Immature natural killer cell (primary cell): ENCODE measurements around the gene RPAP2. TPM values are rescaled to one million over a fixed set of nuclear protein-coding genes. Genes with fewer than 3 reads are reported as not detected.

Experiments
- DNase-seq, 3 donors: peaks; one replicate each; pipeline ENCODE4 v3.0.0; 2022; ENCODE audit warnings: mixed read lengths in 1 of 3
- H3K27ac Mint-ChIP-seq, 6 donors: one replicate each; pipeline ENCODE4 v1.8.0; 2020; ENCODE audit warnings: mixed read lengths in 6 of 6, mild to moderate bottlenecking in 5 of 6, inconsistent platforms in 4 of 6, moderate library complexity in 3 of 6
- H3K27me3 Mint-ChIP-seq, 3 donors: one replicate each; pipeline ENCODE4 v1.8.0; 2020 to 2021; ENCODE audit warnings: low read depth in 3 of 3, mild to moderate bottlenecking in 3 of 3, mixed read lengths in 3 of 3, moderate library complexity in 3 of 3, inconsistent platforms in 1 of 3
- H3K36me3 Mint-ChIP-seq, 3 donors: one replicate each; pipeline ENCODE4 v1.8.0; 2020; ENCODE audit warnings: mixed read lengths in 3 of 3, inconsistent platforms in 2 of 3, mild to moderate bottlenecking in 2 of 3
- H3K4me1 Mint-ChIP-seq, 2 donors: one replicate each; pipeline ENCODE4 v1.8.0; 2020; ENCODE audit warnings: inconsistent platforms in 2 of 2, mild to moderate bottlenecking in 2 of 2, mixed read lengths in 2 of 2, moderate library complexity in 1 of 2
- H3K4me3 Mint-ChIP-seq, 5 donors: one replicate each; pipeline ENCODE4 v1.8.0; 2020; ENCODE audit warnings: mild to moderate bottlenecking in 5 of 5, mixed read lengths in 5 of 5, inconsistent platforms in 3 of 5, moderate library complexity in 3 of 5
- H3K9me3 Mint-ChIP-seq, 6 donors: one replicate each; pipeline ENCODE4 v1.8.0; 2020; ENCODE audit warnings: mild to moderate bottlenecking in 6 of 6, mixed read lengths in 6 of 6, inconsistent platforms in 4 of 6, moderate library complexity in 3 of 6
- polyA plus RNA-seq, 3 donors: library from polyadenylated mRNA; unstranded; fragments of 300-500 nt; fragmentation: Illumina TruSeq; gene quantifications; one replicate each; pipeline ENCODE4 v1.2.3, GENCODE V29; 2021

RPAP2 gene
- polyA plus RNA-seq, 3 donors from 2014 or later: 7.9 to 28.6 (median 11.6) TPM

- DNase-seq: no peak
- peaks cover 8 to 19% (median 9%) of the 10 kb centered on the region in 3 donors for H3K36me3 Mint-ChIP-seq
- no peaks in the 10 kb centered on the region for H3K9me3 Mint-ChIP-seq
- peaks cover 0 to 3% (median 2%) of the 10 kb centered on the region in 3 donors for H3K27me3 Mint-ChIP-seq
- no peak overlapping the region for H3K27ac Mint-ChIP-seq
- no peak overlapping the region for H3K4me3 Mint-ChIP-seq
- H3K4me1 Mint-ChIP-seq: peaks cover 32 to 44% of the 10 kb centered on the region in 2 donors
Measured at GRCh38 chr1:92301021-92301420, 2.2 kb downstream of the RPAP2 start.

GRCh38 chr1:92306020-92306419, 7.2 kb downstream of the RPAP2 start:
- H3K4me3 Mint-ChIP-seq: no peak overlapping the region
- no peaks in the 10 kb centered on the region for H3K9me3 Mint-ChIP-seq
- H3K27me3 Mint-ChIP-seq: no peaks in the 10 kb centered on the region
- peaks cover 8 to 19% (median 12%) of the 10 kb centered on the region in 3 donors for H3K36me3 Mint-ChIP-seq
- peak overlapping the region in 1 of 6 donors; percentile 6 for H3K27ac Mint-ChIP-seq
- H3K4me1 Mint-ChIP-seq: peaks cover 0 to 7% of the 10 kb centered on the region in 2 donors
- no peak for DNase-seq

- Mint-ChIP-seq H3K27ac (peak overlapping the region in 2 of 6 donors; percentile 29 to 75), H3K9me3 (no peaks in the 10 kb centered on the region), H3K36me3 (peaks cover 12 to 23% (median 13%) of the 10 kb centered on the region in 3 donors), H3K27me3 (no peaks in the 10 kb centered on the region), H3K4me3 (no peak overlapping the region), H3K4me1 (peaks cover 5 to 14% of the 10 kb centered on the region in 2 donors)
- DNase-seq: no peak
Measured at GRCh38 chr1:92307980-92308379, 9.1 kb downstream of the RPAP2 start.

- H3K27me3 Mint-ChIP-seq: peaks cover 0 to 7% (median 0%) of the 10 kb centered on the region in 3 donors
- peak overlapping the region in 3 of 6 donors; percentile 19 to 75 (median 48) for H3K27ac Mint-ChIP-seq
- peak; percentile 26 to 57 (median 40) for DNase-seq
- no peaks in the 10 kb centered on the region for H3K9me3 Mint-ChIP-seq
- H3K36me3 Mint-ChIP-seq: peaks cover 7 to 16% (median 13%) of the 10 kb centered on the region in 3 donors
- H3K4me3 Mint-ChIP-seq: no peak overlapping the region
- peaks cover 20 to 32% of the 10 kb centered on the region in 2 donors for H3K4me1 Mint-ChIP-seq
Measured at GRCh38 chr1:92310185-92310597, 11.3 kb downstream of the RPAP2 start.

- Mint-ChIP-seq H3K27ac (peak overlapping the region; percentile 75 to 99 (median 94)), H3K4me1 (peaks cover 57 to 69% of the 10 kb centered on the region in 2 donors), H3K27me3 (peaks cover 0 to 15% (median 2%) of the 10 kb centered on the region in 3 donors), H3K36me3 (peaks cover 3 to 9% (median 8%) of the 10 kb centered on the region in 3 donors), H3K4me3 (peak overlapping the region in 4 of 5 donors; percentile 15 to 54 (median 20)), H3K9me3 (no peaks in the 10 kb centered on the region)
- no peak for DNase-seq
Measured at GRCh38 chr1:92314024-92314423, 15.2 kb downstream of the RPAP2 start.

DNA sequence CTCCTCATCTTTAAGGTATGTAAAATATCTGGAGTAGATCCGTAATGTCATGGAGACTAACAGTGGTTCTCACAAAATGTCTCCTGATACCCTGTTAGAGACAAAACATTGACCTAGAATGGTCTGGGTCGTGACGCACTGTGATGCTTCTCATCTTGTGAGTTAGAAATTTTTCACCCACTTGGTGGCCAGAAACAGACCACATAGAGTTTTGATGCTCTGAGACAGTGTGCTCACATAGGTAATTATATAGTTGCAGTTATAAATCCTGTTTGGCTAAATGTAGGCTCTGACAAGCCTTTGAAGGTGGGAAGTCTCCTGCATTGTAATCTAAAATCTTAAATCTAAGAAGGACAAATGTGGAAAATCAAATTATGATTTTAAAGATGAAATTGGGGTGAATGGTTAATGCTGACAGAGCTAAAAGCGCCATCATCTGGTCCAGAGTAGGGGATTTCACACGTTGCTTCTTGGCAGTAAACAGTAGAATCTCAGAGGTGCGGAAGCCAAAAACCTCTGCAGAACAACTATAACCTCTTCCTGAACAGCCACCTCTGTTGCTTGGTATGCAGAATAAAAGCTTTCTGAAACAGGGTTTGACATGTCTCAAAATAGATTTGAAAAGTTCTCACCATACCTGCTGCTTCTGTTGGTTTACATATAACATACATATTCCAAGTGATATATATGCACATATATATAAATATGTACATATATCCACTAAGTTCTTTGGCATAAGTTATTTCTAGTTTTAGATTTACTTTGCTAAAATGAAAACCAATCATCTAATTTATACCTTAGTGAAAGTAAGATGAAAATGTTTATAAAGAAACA, 17.1 kb downstream of the RPAP2 start:
- Mint-ChIP-seq H3K4me3 (peak overlapping the region; percentile 36 to 81 (median 72)), H3K9me3 (no peaks in the 10 kb centered on the region), H3K4me1 (peaks cover 63 to 67% of the 10 kb centered on the region in 2 donors), H3K36me3 (peaks cover 4 to 9% (median 8%) of the 10 kb centered on the region in 3 donors), H3K27me3 (peaks cover 0 to 15% (median 2%) of the 10 kb centered on the region in 3 donors), H3K27ac (peak overlapping the region; percentile 94 to 99 (median 98))
- DNase-seq: peak; percentile 82 to 86 (median 83)

DNA sequence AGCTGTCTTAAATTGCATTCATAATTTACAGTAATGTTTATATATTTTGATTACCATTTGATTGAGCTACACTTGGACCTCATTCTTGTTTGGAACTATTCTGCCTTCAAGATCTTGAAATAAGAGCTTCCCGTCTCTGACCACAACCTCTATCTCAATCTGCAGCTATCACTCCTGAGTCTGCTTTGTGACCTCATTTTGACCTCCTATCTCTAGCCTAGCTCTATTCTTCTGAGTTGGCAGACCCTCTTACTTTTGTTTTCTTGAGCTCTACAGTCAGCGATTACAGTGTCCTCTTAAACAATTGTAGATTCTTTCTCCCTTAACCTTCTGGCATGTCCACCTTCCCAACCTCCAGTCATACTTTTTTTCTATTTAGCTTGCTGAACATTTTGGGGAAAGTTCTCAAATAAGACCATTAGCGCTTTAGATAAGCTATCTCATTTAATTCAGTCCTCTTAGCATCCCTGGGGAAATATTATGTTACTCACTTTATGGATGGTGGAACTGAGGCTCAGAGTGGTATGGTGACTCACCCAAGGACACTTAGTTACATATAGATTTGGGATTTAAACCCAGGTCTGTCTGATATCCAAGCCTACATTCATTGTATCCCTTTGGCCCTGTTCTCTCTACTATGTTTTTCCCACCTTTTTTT, 19.1 kb downstream of the RPAP2 start:
- Mint-ChIP-seq H3K9me3 (no peaks in the 10 kb centered on the region), H3K4me1 (peaks cover 58 to 59% of the 10 kb centered on the region in 2 donors), H3K4me3 (peak overlapping the region; percentile 40 to 72 (median 62)), H3K27ac (peak overlapping the region; percentile 86 to 94 (median 92)), H3K27me3 (peaks cover 0 to 15% (median 2%) of the 10 kb centered on the region in 3 donors), H3K36me3 (peaks cover 8 to 10% (median 10%) of the 10 kb centered on the region in 3 donors)
- peak; percentile 51 to 65 (median 55) for DNase-seq

- Mint-ChIP-seq H3K36me3 (peaks cover 43 to 65% (median 61%) of the 10 kb centered on the region in 3 donors), H3K27me3 (no peaks in the 10 kb centered on the region), H3K9me3 (peaks cover 7 to 17% (median 10%) of the 10 kb centered on the region in 6 donors), H3K4me1 (peaks cover 14 to 18% of the 10 kb centered on the region in 2 donors), H3K27ac (peak overlapping the region in 5 of 6 donors; percentile 19 to 91 (median 87)), H3K4me3 (peak overlapping the region in 1 of 5 donors; percentile 56)
- no peak for DNase-seq
Measured at GRCh38 chr1:92323473-92324453, 24.9 kb downstream of the RPAP2 start.

GRCh38 chr1:92324784-92325183, 25.9 kb downstream of the RPAP2 start:
- DNase-seq: no peak
- Mint-ChIP-seq H3K4me3 (peak overlapping the region in 1 of 5 donors; percentile 14), H3K27ac (peak overlapping the region in 4 of 6 donors; percentile 6 to 90 (median 52)), H3K27me3 (no peaks in the 10 kb centered on the region), H3K4me1 (peaks cover 5 to 12% of the 10 kb centered on the region in 2 donors), H3K36me3 (peaks cover 45 to 74% (median 67%) of the 10 kb centered on the region in 3 donors), H3K9me3 (peaks cover 7 to 17% (median 12%) of the 10 kb centered on the region in 6 donors)

DNA sequence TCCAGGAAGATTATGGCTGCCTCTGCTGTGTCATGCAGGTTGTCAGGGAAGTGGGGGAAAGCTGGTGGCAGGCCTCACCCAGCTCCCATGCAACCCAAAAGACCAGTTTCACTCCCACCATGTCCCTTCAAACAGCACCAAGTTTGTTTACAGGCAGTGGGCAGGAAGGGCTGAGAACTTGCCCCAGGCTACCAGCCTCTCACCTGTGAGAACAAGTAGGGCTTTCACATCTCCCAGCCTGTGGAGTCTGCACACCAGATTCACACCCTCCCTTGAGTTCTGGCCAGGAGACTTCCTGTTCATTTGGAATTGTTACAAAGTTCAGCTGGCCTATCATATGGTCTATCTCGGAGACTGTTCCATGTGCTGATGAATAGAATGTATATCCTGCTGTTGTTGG, 27.8 kb downstream of the RPAP2 start:
- H3K27ac Mint-ChIP-seq: peak overlapping the region in 1 of 6 donors; percentile 69
- H3K9me3 Mint-ChIP-seq: peaks cover 8 to 17% (median 12%) of the 10 kb centered on the region in 6 donors
- peaks cover 39 to 76% (median 72%) of the 10 kb centered on the region in 3 donors for H3K36me3 Mint-ChIP-seq
- H3K4me1 Mint-ChIP-seq: peaks cover 9 to 24% of the 10 kb centered on the region in 2 donors
- no peaks in the 10 kb centered on the region for H3K27me3 Mint-ChIP-seq
- DNase-seq: no peak
- no peak overlapping the region for H3K4me3 Mint-ChIP-seq

DNA sequence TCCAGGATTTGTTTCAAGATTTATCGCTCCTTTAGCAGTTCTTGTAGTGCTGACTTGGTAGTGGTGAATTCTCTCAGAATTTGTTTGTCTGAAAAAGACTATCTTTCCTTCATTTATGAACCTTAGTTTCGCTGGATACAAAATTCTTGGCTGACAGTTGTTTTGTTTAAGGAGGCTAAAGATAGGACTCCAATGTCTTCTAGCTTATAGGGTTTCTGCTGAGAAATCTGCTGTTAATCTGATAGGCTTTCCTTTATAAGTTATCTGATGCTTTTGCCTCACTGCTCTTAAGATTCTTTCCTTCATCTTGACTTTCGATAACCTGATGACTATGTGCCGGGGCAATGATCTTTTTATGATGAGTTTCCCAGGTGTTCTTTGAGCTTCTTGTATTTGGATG, 28.9 kb downstream of the RPAP2 start:
- DNase-seq: no peak
- Mint-ChIP-seq H3K27ac (peak overlapping the region in 3 of 6 donors; percentile 2 to 50 (median 23)), H3K36me3 (peaks cover 39 to 80% (median 72%) of the 10 kb centered on the region in 3 donors), H3K4me1 (peaks cover 12 to 30% of the 10 kb centered on the region in 2 donors), H3K27me3 (no peaks in the 10 kb centered on the region), H3K9me3 (peaks cover 8 to 17% (median 12%) of the 10 kb centered on the region in 6 donors), H3K4me3 (no peak overlapping the region)

- peaks cover 8 to 17% (median 12%) of the 10 kb centered on the region in 6 donors for H3K9me3 Mint-ChIP-seq
- H3K4me3 Mint-ChIP-seq: no peak overlapping the region
- H3K4me1 Mint-ChIP-seq: peaks cover 9 to 19% of the 10 kb centered on the region in 2 donors
- DNase-seq: no peak
- H3K27ac Mint-ChIP-seq: no peak overlapping the region
- H3K36me3 Mint-ChIP-seq: peaks cover 41 to 82% (median 75%) of the 10 kb centered on the region in 3 donors
- H3K27me3 Mint-ChIP-seq: no peaks in the 10 kb centered on the region
Measured at GRCh38 chr1:92329347-92330129, 30.7 kb downstream of the RPAP2 start.
